PFSK-1 (cell line): ENCODE results near the gene MYH7B.

Source experiments
- POLR2AphosphoS5 ChIP-seq: IDR thresholded peaks from 2 replicates; pipeline ENCODE4 v1.6.1; 2012; ENCODE audit warnings: low read depth, mild to moderate bottlenecking, control low read depth, low read length, moderate library complexity
- SIN3A ChIP-seq: IDR thresholded peaks from 2 replicates; pipeline ENCODE4 v1.6.1; 2012; ENCODE audit warnings: mild to moderate bottlenecking, low read length, moderate library complexity, borderline replicate concordance; ENCODE audit not compliant: insufficient read depth
- TAF1 ChIP-seq: IDR thresholded peaks from 2 replicates; pipeline ENCODE4 v1.6.1; 2012; ENCODE audit warnings: low read length, control low read depth, borderline replicate concordance; ENCODE audit not compliant: insufficient read depth

GRCh38 chr20:34971561-34972235 lies 16.0 kb downstream of the MYH7B start:
- no peak for TF ChIP-seq TAF1
- no peak for TF ChIP-seq POLR2AphosphoS5
- TF ChIP-seq SIN3A: no peak
